H1 (cell line): ENCODE measurements around the gene SH3PXD2B.

Source experiments
- JUN ChIP-seq: IDR thresholded peaks from 2 replicates; pipeline ENCODE4 v1.6.1; 2011; ENCODE audit warnings: low read depth, mild to moderate bottlenecking, improper control_type of control experiment, low read length
- KDM1A ChIP-seq: fragments of 200-600, 300-600 bp; sonication (generic); IDR thresholded peaks from 2 replicates; pipeline ENCODE4 v1.7.1; 2016; ENCODE audit warnings: mild to moderate bottlenecking, low read length, borderline replicate concordance
- TEAD4 ChIP-seq: IDR thresholded peaks from 2 replicates; pipeline ENCODE4 v1.6.1; 2012; ENCODE audit warnings: low read depth, low read length, inconsistent platforms, mixed read lengths

GRCh38 chr5:172486451-172486850 is 32.1 kb upstream of the SH3PXD2B start:
- TF ChIP-seq TEAD4 = no peak
- no peak for TF ChIP-seq KDM1A
- TF ChIP-seq JUN = no peak
